IPS-18a (cell line): ENCODE data around the gene DPYD.
"Not testable (repeated sequence)": the region's sequence is repeated elsewhere in the genome, so short reads cannot be mapped to it uniquely, and the experiment has no call there.

Experiments
- H3K27ac ChIP-seq: one replicate; pipeline ENCODE4 v1.5.1; 2013; ENCODE audit warnings: low read length
- H3K27me3 ChIP-seq: one replicate; pipeline ENCODE4 v1.6.1; 2013; ENCODE audit warnings: mild to moderate bottlenecking, low read length; ENCODE audit not compliant: control insufficient read depth, insufficient read depth
- H3K36me3 ChIP-seq: one replicate; pipeline ENCODE4 v1.6.1; 2013; ENCODE audit warnings: low read depth, low read length; ENCODE audit not compliant: control insufficient read depth
- H3K4me1 ChIP-seq: one replicate; pipeline ENCODE4 v1.6.1; 2013; ENCODE audit warnings: low read depth, low read length; ENCODE audit not compliant: control insufficient read depth
- H3K4me3 ChIP-seq: one replicate; pipeline ENCODE4 v1.5.1; 2013; ENCODE audit warnings: low read length
- H3K9ac ChIP-seq: one replicate; pipeline ENCODE4 v1.6.1; 2013; ENCODE audit warnings: mild to moderate bottlenecking, low read length, moderate library complexity
- H3K9me3 ChIP-seq: one replicate; pipeline ENCODE4 v1.6.1; 2013; ENCODE audit warnings: low read depth, low read length; ENCODE audit not compliant: control insufficient read depth

The DPYD gene

GRCh38 chr1:97258597-97258996, 662.2 kb downstream of the DPYD start:
- H3K36me3 ChIP-seq, result no peaks in the 10 kb centered on the region
- no peak overlapping the region for H3K9ac ChIP-seq
- no peaks in the 10 kb centered on the region for H3K27me3 ChIP-seq
- no peaks in the 10 kb centered on the region for H3K9me3 ChIP-seq
- H3K4me3 ChIP-seq, result no peak overlapping the region
- no peaks in the 10 kb centered on the region for H3K4me1 ChIP-seq
- no peak overlapping the region for H3K27ac ChIP-seq

- Histone ChIP-seq H3K27me3 (no peaks in the 10 kb centered on the region), H3K4me3 (no peak overlapping the region), H3K4me1 (no peaks in the 10 kb centered on the region), H3K36me3 (no peaks in the 10 kb centered on the region), H3K27ac (no peak overlapping the region), H3K9me3 (no peaks in the 10 kb centered on the region), H3K9ac (no peak overlapping the region)
Observed at GRCh38 chr1:97254731-97255463, 665.9 kb downstream of the DPYD start.

GRCh38 chr1:97252925-97253324, 667.9 kb downstream of the DPYD start:
- no peak overlapping the region for H3K9ac ChIP-seq
- no peaks in the 10 kb centered on the region for H3K4me1 ChIP-seq
- no peaks in the 10 kb centered on the region for H3K36me3 ChIP-seq
- H3K27ac ChIP-seq, result no peak overlapping the region
- H3K9me3 ChIP-seq, result no peaks in the 10 kb centered on the region
- no peaks in the 10 kb centered on the region for H3K27me3 ChIP-seq
- H3K4me3 ChIP-seq, result no peak overlapping the region

- Histone ChIP-seq H3K36me3 (no peaks in the 10 kb centered on the region), H3K4me1 (no peaks in the 10 kb centered on the region), H3K4me3 (no peak overlapping the region), H3K27me3 (no peaks in the 10 kb centered on the region), H3K9me3 (no peaks in the 10 kb centered on the region), H3K9ac (no peak overlapping the region), H3K27ac (no peak overlapping the region)
Observed at GRCh38 chr1:97252076-97252475, 668.8 kb downstream of the DPYD start.

GRCh38 chr1:97247196-97247595, 673.6 kb downstream of the DPYD start:
- Histone ChIP-seq H3K36me3 (no peaks in the 10 kb centered on the region), H3K4me1 (no peaks in the 10 kb centered on the region)

GRCh38 chr1:97245682-97246081, 675.2 kb downstream of the DPYD start:
- Histone ChIP-seq H3K4me3 (no peak overlapping the region), H3K27ac (no peak overlapping the region), H3K9ac (no peak overlapping the region), H3K9me3 (no peaks in the 10 kb centered on the region), H3K36me3 (no peaks in the 10 kb centered on the region), H3K4me1 (no peaks in the 10 kb centered on the region), H3K27me3 (no peaks in the 10 kb centered on the region)

More at GRCh38 chr1:97247196-97247595, 673.6 kb downstream of the DPYD start:
- Histone ChIP-seq H3K4me3 (no peak overlapping the region), H3K9ac (no peak overlapping the region), H3K27me3 (no peaks in the 10 kb centered on the region), H3K27ac (no peak overlapping the region), H3K9me3 (no peaks in the 10 kb centered on the region)

- Histone ChIP-seq H3K4me3 (no peak overlapping the region), H3K27ac (no peak overlapping the region), H3K27me3 (no peaks in the 10 kb centered on the region), H3K9ac (no peak overlapping the region), H3K4me1 (no peaks in the 10 kb centered on the region), H3K36me3 (no peaks in the 10 kb centered on the region), H3K9me3 (no peaks in the 10 kb centered on the region)
Observed at GRCh38 chr1:97245026-97245425, 675.8 kb downstream of the DPYD start.

GRCh38 chr1:97243973-97244560, 676.8 kb downstream of the DPYD start:
- Histone ChIP-seq H3K36me3 (no peaks in the 10 kb centered on the region), H3K4me1 (no peaks in the 10 kb centered on the region), H3K9ac (no peak overlapping the region), H3K27ac (no peak overlapping the region), H3K4me3 (no peak overlapping the region), H3K9me3 (no peaks in the 10 kb centered on the region), H3K27me3 (no peaks in the 10 kb centered on the region)

GRCh38 chr1:97238816-97239215, 682.0 kb downstream of the DPYD start:
- no peaks in the 10 kb centered on the region for H3K9me3 ChIP-seq
- no peaks in the 10 kb centered on the region for H3K27me3 ChIP-seq
- no peak overlapping the region for H3K27ac ChIP-seq
- H3K4me3 ChIP-seq, result no peak overlapping the region
- no peaks in the 10 kb centered on the region for H3K36me3 ChIP-seq
- H3K9ac ChIP-seq, result no peak overlapping the region
- H3K4me1 ChIP-seq, result no peaks in the 10 kb centered on the region

- H3K9ac ChIP-seq, H3K4me3 ChIP-seq, H3K4me1 ChIP-seq, H3K27me3 ChIP-seq, H3K36me3 ChIP-seq, H3K27ac ChIP-seq, H3K9me3 ChIP-seq: not testable (repeated sequence)
Observed at GRCh38 chr1:97231354-97231753, 689.5 kb downstream of the DPYD start.

GRCh38 chr1:97212671-97213070, 708.2 kb downstream of the DPYD start:
- H3K4me1 ChIP-seq, result no peaks in the 10 kb centered on the region
- H3K27ac ChIP-seq, result no peak overlapping the region
- H3K4me3 ChIP-seq, result no peak overlapping the region
- no peak overlapping the region for H3K9ac ChIP-seq
- H3K9me3 ChIP-seq, result no peaks in the 10 kb centered on the region
- H3K27me3 ChIP-seq, result no peaks in the 10 kb centered on the region
- H3K36me3 ChIP-seq, result no peaks in the 10 kb centered on the region

GRCh38 chr1:97210307-97210706, 710.5 kb downstream of the DPYD start:
- H3K4me3 ChIP-seq, result no peak overlapping the region
- no peak overlapping the region for H3K9ac ChIP-seq
- H3K4me1 ChIP-seq, result no peaks in the 10 kb centered on the region
- H3K9me3 ChIP-seq, result no peaks in the 10 kb centered on the region
- no peaks in the 10 kb centered on the region for H3K27me3 ChIP-seq
- H3K27ac ChIP-seq, result no peak overlapping the region
- H3K36me3 ChIP-seq, result no peaks in the 10 kb centered on the region
